Measurements from ENCODE around the gene NUTM2D.
"Not testable (repeated sequence)": the region's sequence is repeated elsewhere in the genome, so short reads cannot be mapped to it uniquely, and the experiment has no call there.

Gene NUTM2D

GRCh38 chr10:87369514-87370112 is 12.1 kb downstream of the NUTM2D start:
- not testable (repeated sequence) for DNase-seq

GRCh38 chr10:87374091-87374490 is 16.5 kb downstream of the NUTM2D start:
- DNase-seq = not testable (repeated sequence)

GRCh38 chr10:87379115-87379514 is 21.6 kb downstream of the NUTM2D start:
- DNase-seq = not testable (repeated sequence)

DNA sequence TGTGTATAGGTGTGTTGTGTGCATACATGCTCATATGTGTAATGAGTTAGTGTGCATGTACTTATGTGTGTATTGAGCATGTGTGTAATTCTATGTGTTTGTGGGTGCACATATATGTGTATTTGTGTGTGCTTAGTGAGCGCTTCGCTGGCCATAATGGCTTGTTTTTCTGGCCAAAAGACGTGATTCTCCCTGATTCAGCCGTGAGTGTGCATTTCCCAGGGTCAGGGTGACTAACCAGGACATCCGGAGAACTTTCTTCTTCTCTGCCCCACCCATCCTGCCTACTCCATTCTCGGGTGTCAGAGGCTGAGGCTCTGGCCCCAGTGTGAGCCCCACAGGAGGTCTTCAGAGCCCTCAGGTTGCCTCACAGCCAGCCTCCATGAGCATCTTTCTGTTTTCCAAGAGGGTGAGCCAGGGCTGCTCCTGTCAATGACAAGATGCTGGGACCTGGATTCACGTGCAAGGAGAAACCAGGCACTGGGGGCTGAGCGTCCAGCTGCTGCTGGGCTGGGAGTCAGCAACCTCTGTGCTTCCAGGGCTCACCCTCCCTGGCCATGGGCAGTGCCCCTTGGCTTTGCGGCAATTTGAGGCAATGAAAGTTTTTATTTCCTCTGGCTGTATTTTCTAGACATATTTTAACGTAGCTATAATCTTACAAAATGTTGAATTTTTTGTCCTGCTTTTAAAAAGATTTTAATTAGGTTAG is 25.8 kb downstream of the NUTM2D start:
- DNase-seq = not testable (repeated sequence)

GRCh38 chr10:87384283-87384682 is 26.7 kb downstream of the NUTM2D start:
- not testable (repeated sequence) for DNase-seq

- DNase-seq = not testable (repeated sequence)
Measured at GRCh38 chr10:87385762-87386360, 28.3 kb downstream of the NUTM2D start.

GRCh38 chr10:87391360-87391759 is 33.8 kb downstream of the NUTM2D start:
- DNase-seq = not testable (repeated sequence)

GRCh38 chr10:87396206-87396605 is 38.7 kb downstream of the NUTM2D start:
- not testable (repeated sequence) for DNase-seq

- not testable (repeated sequence) for DNase-seq
Measured at GRCh38 chr10:87398436-87398835, 40.9 kb downstream of the NUTM2D start.

- peak in 4 of 56 donors; percentile 7 to 23 (median 8) for DNase-seq
Measured at GRCh38 chr10:87407516-87408467, 50.2 kb downstream of the NUTM2D start.

DNA sequence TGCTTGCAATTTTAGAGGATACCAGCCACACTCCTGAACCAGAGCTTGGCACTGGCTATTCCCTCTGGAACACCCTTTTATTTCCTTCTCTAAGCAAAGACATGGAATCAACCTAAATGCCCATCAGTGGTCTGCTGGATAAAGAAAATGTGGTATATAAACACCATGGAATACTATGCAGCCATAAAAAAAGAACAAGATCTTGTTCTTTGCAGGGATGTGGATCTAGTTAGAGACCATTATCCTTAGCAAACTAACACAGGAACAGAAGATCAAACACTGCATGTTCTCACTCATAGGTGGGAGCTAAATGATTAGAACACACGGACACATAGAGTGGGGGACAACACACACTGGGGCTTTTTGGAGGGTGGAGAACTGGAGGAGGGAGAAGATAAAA is 56.4 kb downstream of the NUTM2D start:
- DNase-seq = not testable (repeated sequence)
